Dedifferentiated amniotic fluid mesenchymal stem cell (primary cell): ENCODE measurements around the gene SVEP1.

ENCODE experiments used
- DNase-seq: peaks from one replicate; pipeline ENCODE4 v3.0.0-alpha.2; 2016; ENCODE audit errors: extremely low spot score

Gene SVEP1

GRCh38 chr9:110320651-110321445 lies 258.7 kb downstream of the SVEP1 start:
- peak; percentile 31 for DNase-seq

DNA sequence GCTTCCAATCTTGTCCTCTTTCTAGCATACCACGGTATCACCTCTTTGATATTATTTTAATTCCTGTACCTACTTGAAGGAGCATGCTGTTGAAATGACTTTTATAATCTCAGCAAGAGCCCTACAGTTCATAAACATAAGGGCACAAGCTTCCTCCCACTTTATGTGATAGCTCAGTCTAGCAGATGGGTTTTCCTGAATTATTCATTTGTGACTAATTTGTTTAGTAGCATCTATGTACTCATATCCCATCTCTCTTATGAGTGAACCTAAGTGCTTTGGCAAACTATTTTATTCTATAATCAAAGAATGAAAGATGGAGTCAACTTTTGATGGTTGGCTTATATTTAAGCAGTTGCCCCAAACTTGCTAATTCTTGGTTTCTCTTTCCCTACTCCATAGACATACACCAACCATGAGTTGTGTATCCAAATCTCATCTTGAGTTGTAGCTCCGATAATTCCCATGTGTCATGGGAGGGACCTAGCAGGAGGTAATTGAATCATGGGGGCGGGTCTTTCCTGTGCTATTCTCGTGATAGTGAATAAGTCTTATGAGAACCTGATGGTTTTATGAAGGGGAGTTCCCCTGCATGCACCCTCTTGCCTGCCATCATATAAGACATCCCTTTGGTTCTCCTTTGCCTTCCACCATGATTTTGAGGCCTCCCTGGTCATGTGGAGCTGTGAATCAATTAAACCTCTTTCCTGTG lies 259.6 kb downstream of the SVEP1 start:
- DNase-seq = no peak

- DNase-seq = no peak
Observed at GRCh38 chr9:110317911-110318310, 261.6 kb downstream of the SVEP1 start.

DNA sequence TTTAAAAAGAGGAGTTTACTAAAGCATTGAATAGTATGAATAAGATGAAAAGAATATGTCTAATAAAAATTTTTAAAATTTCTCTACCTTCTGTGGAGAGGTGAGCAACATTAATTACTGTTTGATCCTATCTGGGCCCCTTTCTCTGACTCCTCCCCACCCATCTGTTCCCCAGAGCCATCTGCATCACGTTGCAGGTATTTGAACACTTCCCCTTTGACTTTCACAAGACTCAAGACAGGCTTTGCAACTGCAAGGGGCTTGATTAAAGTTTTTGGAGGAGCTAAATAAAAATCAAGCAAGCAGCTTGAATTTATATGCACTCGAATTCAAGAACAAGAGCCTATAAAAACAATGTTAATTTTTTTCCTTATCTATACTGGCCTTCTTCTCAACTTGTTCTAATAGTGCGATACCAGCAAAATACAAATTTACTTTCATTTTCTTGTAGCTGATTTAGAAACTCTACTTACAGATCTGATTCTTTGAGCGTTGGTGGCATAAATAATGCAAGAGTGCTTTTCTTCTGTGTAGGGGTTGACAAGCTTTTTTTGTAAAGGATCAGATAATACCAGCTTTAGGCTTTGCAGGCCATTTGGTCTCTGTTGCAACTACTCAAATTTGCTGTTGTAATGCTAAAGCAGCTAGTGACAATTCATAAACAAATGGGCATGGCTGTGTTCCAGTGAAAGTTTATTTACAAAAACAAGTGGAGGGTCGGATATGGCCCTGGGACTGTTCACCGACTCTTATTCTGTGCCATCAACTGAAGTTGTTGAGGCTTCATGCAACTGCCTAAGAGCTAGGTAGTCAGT lies 263.1 kb downstream of the SVEP1 start:
- no peak for DNase-seq
